OCI-LY7 (cell line): ENCODE results near the gene TMEM234. TPM values are rescaled to one million over a fixed set of nuclear protein-coding genes. Genes with fewer than 3 reads are reported as not detected.

Experiments
- BruUV-seq: library from RNA; stranded (reverse); fragments of 400-500 nt; replicated peaks from 2 replicates; lab custom pipeline; 2021; lab: Mats Ljungman, UMichigan
- CTCF ChIA-PET: fragments of 300-600 bp; sonication (Branson Sonifier 250); formaldehyde crosslinking; loops from one replicate; lab custom pipeline; 2022; ENCODE audit warnings: antibody characterized with exemption; ENCODE audit not compliant: unreplicated experiment; lab: Charles Lee
- POLR2A ChIA-PET: fragments of 300-600 bp; sonication (Branson Sonifier 250); formaldehyde crosslinking; loops from one replicate; lab custom pipeline; 2022; ENCODE audit warnings: antibody characterized with exemption; lab: Charles Lee
- DNase-seq: peaks from one replicate; pipeline ENCODE4 v3.0.0-alpha.2; 2015; ENCODE audit warnings: low spot score
- H2AFZ ChIP-seq: fragments of 200-600 bp; sonication (generic), shearing (Covaris generic); 2 replicates; pipeline ENCODE4 v1.6.1; 2014; ENCODE audit warnings: mild to moderate bottlenecking, antibody characterized with exemption, low read length, moderate library complexity
- H3K27ac ChIP-seq: fragments of 200-600 bp; sonication (generic); 2 replicates; pipeline ENCODE4 v1.5.1; 2014; ENCODE audit warnings: mixed run types, low read depth, mild to moderate bottlenecking, moderate library complexity, low read length, inconsistent platforms; ENCODE audit not compliant: poor library complexity, severe bottlenecking
- H3K36me3 ChIP-seq: fragments of 200-600 bp; sonication (generic); 2 replicates; pipeline ENCODE4 v1.6.1; 2014; ENCODE audit warnings: mild to moderate bottlenecking, antibody characterized with exemption, low read length, moderate library complexity, mixed read lengths; ENCODE audit not compliant: insufficient read depth
- H3K4me1 ChIP-seq: fragments of 200-600 bp; sonication (generic); 2 replicates; pipeline ENCODE4 v1.5.1; 2014; ENCODE audit warnings: mild to moderate bottlenecking, low read length; ENCODE audit not compliant: insufficient read depth, poor library complexity, severe bottlenecking
- H3K4me2 ChIP-seq: fragments of 200-600 bp; sonication (generic); 2 replicates; pipeline ENCODE4 v1.6.1; 2014; ENCODE audit warnings: mild to moderate bottlenecking, low read length
- H3K4me3 ChIP-seq: fragments of 200-600 bp; sonication (generic); 2 replicates; pipeline ENCODE4 v1.5.1; 2014; ENCODE audit warnings: mild to moderate bottlenecking, low read depth, low read length; ENCODE audit not compliant: poor library complexity, severe bottlenecking
- H3K79me2 ChIP-seq: fragments of 200-600 bp; sonication (generic); 2 replicates; pipeline ENCODE4 v1.6.1; 2016; ENCODE audit warnings: low read depth, mild to moderate bottlenecking, low read length, moderate library complexity, mixed read lengths; ENCODE audit not compliant: insufficient read depth
- H3K9me2 ChIP-seq: fragments of 200-600 bp; sonication (generic); 2 replicates; pipeline ENCODE4 v1.6.1; 2016; ENCODE audit warnings: mild to moderate bottlenecking, low read length, mixed read lengths; ENCODE audit not compliant: insufficient read depth
- H3K9me3 ChIP-seq: fragments of 200-600 bp; sonication (generic); 2 replicates; pipeline ENCODE4 v1.6.1; 2014; ENCODE audit warnings: mild to moderate bottlenecking, mixed run types, low read length, mixed read lengths
- H4K20me1 ChIP-seq: fragments of 200-600 bp; sonication (generic); 2 replicates; pipeline ENCODE4 v1.6.1; 2014; ENCODE audit warnings: mild to moderate bottlenecking, antibody characterized with exemption, low read length, moderate library complexity, mixed read lengths; ENCODE audit not compliant: insufficient read depth
- EZH2phosphoT487 ChIP-seq: fragments of 200-600 bp; sonication (generic); IDR thresholded peaks from 2 replicates; pipeline ENCODE4 v1.6.1; 2018; ENCODE audit warnings: low read depth, borderline replicate concordance, mild to moderate bottlenecking, mixed run types, antibody characterized with exemption, low read length, moderate library complexity, mixed read lengths
- intact Hi-C: fragments of 100-400 bp; cut with micrococcal nuclease; formaldehyde crosslinking; loops from one replicate; pipeline ENCODE4 v1.10.0; 2022; ENCODE audit not compliant: unreplicated experiment
- small RNA-seq: library from RNA; depleted of rRNA; stranded (forward); fragments of <200 nt; gene quantifications from one replicate; pipeline ENCODE3, GENCODE V24; 2014
- total RNA-seq, 2 experiments: library from RNA; depleted of rRNA in 1 of 2; stranded (reverse); fragments of >200 nt in 1 of 2; shearing (Covaris generic) in 1 of 2; gene quantifications; 2 replicates each; pipeline ENCODE4 v1.2.3, GENCODE V29; 2014 to 2022
- TF ChIP-seq, protein P1 (sequence below): fragments of 200-600 bp; sonication (generic); conservative IDR thresholded peaks from 2 replicates; pipeline ENCODE4 v1.5.1; 2014; ENCODE audit warnings: mild to moderate bottlenecking, antibody characterized with exemption, low read length, moderate library complexity, mixed read lengths

Gene TMEM234
- total RNA-seq, 2 experiments from 2014 or later, result 17.1 to 17.5 TPM

DNA sequence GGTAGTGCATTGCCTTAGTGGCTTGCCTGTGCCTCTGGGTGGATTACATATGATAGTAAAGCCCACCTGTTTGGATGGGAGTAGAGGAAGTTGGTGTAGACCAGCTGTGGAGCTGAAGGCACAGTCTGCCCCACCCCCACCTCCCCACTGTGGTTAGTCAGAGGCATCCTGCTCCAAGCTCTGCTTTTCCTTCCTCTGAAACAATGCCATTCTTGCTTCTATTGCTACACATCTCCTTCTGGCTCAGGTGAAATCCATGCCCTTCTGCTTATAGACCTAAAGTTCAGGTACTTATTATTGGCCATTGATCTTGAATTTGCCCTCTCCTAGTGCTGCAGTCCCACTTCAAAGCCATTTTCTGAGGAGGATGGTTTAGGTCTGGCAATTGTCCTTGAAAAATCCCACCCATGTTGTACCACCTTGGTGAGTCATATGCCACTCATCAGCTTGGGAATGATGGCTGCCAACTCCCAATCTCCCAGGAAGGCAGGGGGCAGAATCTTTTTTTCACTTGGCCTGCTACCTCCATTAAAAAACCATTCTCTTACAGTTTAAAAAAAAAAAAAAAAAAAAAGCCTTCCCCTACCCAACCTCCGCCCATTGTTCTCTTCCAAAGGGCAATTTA, 49.4 kb downstream of the TMEM234 start:
- DNase-seq, result peak; percentile 43
- peaks cover 73% of the 10 kb centered on the region for H3K36me3 ChIP-seq
- BruUV-seq, result no TSS peak
- H3K4me3 ChIP-seq, result no peak overlapping the region
- H3K4me1 ChIP-seq, result peaks cover 9% of the 10 kb centered on the region
- ChIA-PET POLR2A (interaction anchor here (0.6 to 1.0 kb wide), 2 partner anchors 13 to 674 kb away, joined by 3 to 4 read pairs; no protein-coding TSS in a partner anchor), CTCF (no interaction called here)
- no peak overlapping the region for H3K4me2 ChIP-seq
- H3K9me2 ChIP-seq, result no peaks in the 10 kb centered on the region
- no peaks in the 10 kb centered on the region for H3K9me3 ChIP-seq
- no peaks in the 10 kb centered on the region for H4K20me1 ChIP-seq
- H2AFZ ChIP-seq, result no peak overlapping the region
- H3K79me2 ChIP-seq, result no peaks in the 10 kb centered on the region
- intact Hi-C loops, result no loop called here
- no peak overlapping the region for H3K27ac ChIP-seq
- TF ChIP-seq, protein P1, sequence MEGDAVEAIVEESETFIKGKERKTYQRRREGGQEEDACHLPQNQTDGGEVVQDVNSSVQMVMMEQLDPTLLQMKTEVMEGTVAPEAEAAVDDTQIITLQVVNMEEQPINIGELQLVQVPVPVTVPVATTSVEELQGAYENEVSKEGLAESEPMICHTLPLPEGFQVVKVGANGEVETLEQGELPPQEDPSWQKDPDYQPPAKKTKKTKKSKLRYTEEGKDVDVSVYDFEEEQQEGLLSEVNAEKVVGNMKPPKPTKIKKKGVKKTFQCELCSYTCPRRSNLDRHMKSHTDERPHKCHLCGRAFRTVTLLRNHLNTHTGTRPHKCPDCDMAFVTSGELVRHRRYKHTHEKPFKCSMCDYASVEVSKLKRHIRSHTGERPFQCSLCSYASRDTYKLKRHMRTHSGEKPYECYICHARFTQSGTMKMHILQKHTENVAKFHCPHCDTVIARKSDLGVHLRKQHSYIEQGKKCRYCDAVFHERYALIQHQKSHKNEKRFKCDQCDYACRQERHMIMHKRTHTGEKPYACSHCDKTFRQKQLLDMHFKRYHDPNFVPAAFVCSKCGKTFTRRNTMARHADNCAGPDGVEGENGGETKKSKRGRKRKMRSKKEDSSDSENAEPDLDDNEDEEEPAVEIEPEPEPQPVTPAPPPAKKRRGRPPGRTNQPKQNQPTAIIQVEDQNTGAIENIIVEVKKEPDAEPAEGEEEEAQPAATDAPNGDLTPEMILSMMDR, result no peak
- TF ChIP-seq EZH2phosphoT487, result no peak

DNA sequence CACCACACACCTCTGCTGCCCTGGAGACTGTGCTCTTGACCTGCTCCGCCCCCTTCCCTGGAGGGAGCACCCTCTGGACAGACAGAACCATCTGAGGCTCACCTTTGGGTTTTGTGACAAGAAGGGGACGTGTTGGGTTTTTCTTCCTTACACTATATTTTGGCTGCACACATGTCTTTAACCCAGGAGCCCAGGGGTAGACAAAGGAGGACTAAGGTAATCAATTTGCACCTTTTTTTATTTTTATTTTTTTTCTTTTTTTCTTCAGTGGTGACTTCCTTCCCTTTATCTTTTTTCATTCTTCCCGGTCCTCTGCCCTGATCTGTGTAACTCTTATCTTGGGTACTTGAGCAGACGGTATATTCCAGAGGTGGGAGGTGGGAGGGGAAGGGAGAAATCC, 51.2 kb downstream of the TMEM234 start:
- CTCF ChIA-PET, result no interaction called here
- H4K20me1 ChIP-seq, result no peaks in the 10 kb centered on the region
- POLR2A ChIA-PET, result interaction anchor here (0.9 kb wide), 1 partner anchor 17 kb away, joined by 3 read pairs; no protein-coding TSS in a partner anchor
- TF ChIP-seq EZH2phosphoT487, result no peak
- TF ChIP-seq, protein P1, result no peak
- peaks cover 9% of the 10 kb centered on the region for H3K4me1 ChIP-seq
- no peak overlapping the region for H3K4me2 ChIP-seq
- peaks cover 86% of the 10 kb centered on the region for H3K36me3 ChIP-seq
- no peaks in the 10 kb centered on the region for H3K9me2 ChIP-seq
- no peak overlapping the region for H3K27ac ChIP-seq
- H3K4me3 ChIP-seq, result no peak overlapping the region
- no peak overlapping the region for H2AFZ ChIP-seq
- BruUV-seq, result no TSS peak
- no peaks in the 10 kb centered on the region for H3K9me3 ChIP-seq
- intact Hi-C loops, result no loop called here
- no peaks in the 10 kb centered on the region for H3K79me2 ChIP-seq
- DNase-seq, result no peak

Small RNA genes lying within 50 kb of the gene (small RNA-seq; reads per million reads assigned to genes)
- gene RF00017, result not detected

Other genes starting within 250 kb of the TMEM234 start
- 87.7 and 94.7 TPM in 2 replicates for gene KHDRBS1, start 208.5 kb downstream of the TMEM234 start, total RNA-seq (2014; rRNA removed; shearing (Covaris generic))
- 200 and 220 TPM in 2 replicates for gene KHDRBS1, start 208.5 kb downstream of the TMEM234 start, total RNA-seq (2022)
- gene TMEM39B, start 149.4 kb downstream of the TMEM234 start, total RNA-seq (2014; rRNA removed; shearing (Covaris generic)), result 10.0 and 11.3 TPM in 2 replicates
- 35.9 and 38.8 TPM in 2 replicates for gene TMEM39B, start 149.4 kb downstream of the TMEM234 start, total RNA-seq (2022)
- 16.6 and 19.5 TPM in 2 replicates for gene KPNA6, start 114.3 kb downstream of the TMEM234 start, total RNA-seq (2014; rRNA removed; shearing (Covaris generic))
- gene KPNA6, start 114.3 kb downstream of the TMEM234 start, total RNA-seq (2022), result 36.3 and 40.7 TPM in 2 replicates
- 42.0 and 47.5 TPM in 2 replicates for gene TXLNA, start 42.7 kb downstream of the TMEM234 start, total RNA-seq (2014; rRNA removed; shearing (Covaris generic))
- gene TXLNA, start 42.7 kb downstream of the TMEM234 start, total RNA-seq (2022), result 46.4 and 47.3 TPM in 2 replicates
- gene CCDC28B, start 21.8 kb downstream of the TMEM234 start, total RNA-seq (2014; rRNA removed; shearing (Covaris generic)), result 28.3 and 32.8 TPM in 2 replicates
- 53.4 and 54.4 TPM in 2 replicates for gene CCDC28B, start 21.8 kb downstream of the TMEM234 start, total RNA-seq (2022)
- 12.1 and 14.5 TPM in 2 replicates for gene IQCC, start 16.7 kb downstream of the TMEM234 start, total RNA-seq (2014; rRNA removed; shearing (Covaris generic))
- 8.0 and 8.4 TPM in 2 replicates for gene IQCC, start 16.7 kb downstream of the TMEM234 start, total RNA-seq (2022)
- 0.06 and 0.15 TPM in 2 replicates for gene DCDC2B, start 13.3 kb downstream of the TMEM234 start, total RNA-seq (2014; rRNA removed; shearing (Covaris generic))
- 0.26 and 0.29 TPM in 2 replicates for gene DCDC2B, start 13.3 kb downstream of the TMEM234 start, total RNA-seq (2022)
- 144 and 182 TPM in 2 replicates for gene EIF3I, start 54 bp upstream of the TMEM234 start, total RNA-seq (2014; rRNA removed; shearing (Covaris generic))
- 193 and 207 TPM in 2 replicates for gene EIF3I, start 54 bp upstream of the TMEM234 start, total RNA-seq (2022)
- 1.1 and 1.6 TPM in 2 replicates for gene FAM167B, start 24.9 kb upstream of the TMEM234 start, total RNA-seq (2014; rRNA removed; shearing (Covaris generic))
- 1.8 and 3.1 TPM in 2 replicates for gene FAM167B, start 24.9 kb upstream of the TMEM234 start, total RNA-seq (2022)
- gene LCK, start 28.9 kb upstream of the TMEM234 start, total RNA-seq (2014; rRNA removed; shearing (Covaris generic)), result 217 and 218 TPM in 2 replicates
- 135 and 146 TPM in 2 replicates for gene LCK, start 28.9 kb upstream of the TMEM234 start, total RNA-seq (2022)
- gene HDAC1, start 69.7 kb upstream of the TMEM234 start, total RNA-seq (2014; rRNA removed; shearing (Covaris generic)), result 259 and 270 TPM in 2 replicates
- gene HDAC1, start 69.7 kb upstream of the TMEM234 start, total RNA-seq (2022), result 254 and 263 TPM in 2 replicates
- 120 and 130 TPM in 2 replicates for gene MARCKSL1, start 113.9 kb upstream of the TMEM234 start, total RNA-seq (2014; rRNA removed; shearing (Covaris generic))
- gene MARCKSL1, start 113.9 kb upstream of the TMEM234 start, total RNA-seq (2022), result 246 and 288 TPM in 2 replicates
- 3.2 and 5.2 TPM in 2 replicates for gene FAM229A, start 140.1 kb upstream of the TMEM234 start, total RNA-seq (2014; rRNA removed; shearing (Covaris generic))
- gene FAM229A, start 140.1 kb upstream of the TMEM234 start, total RNA-seq (2022), result 13.5 and 16.5 TPM in 2 replicates
- 1.1 and 2.0 TPM in 2 replicates for gene TSSK3, start 140.2 kb upstream of the TMEM234 start, total RNA-seq (2014; rRNA removed; shearing (Covaris generic))
- gene TSSK3, start 140.2 kb upstream of the TMEM234 start, total RNA-seq (2022), result 7.8 and 10.1 TPM in 2 replicates
- gene BSDC1, start 172.1 kb upstream of the TMEM234 start, total RNA-seq (2014; rRNA removed; shearing (Covaris generic)), result 21.8 and 29.6 TPM in 2 replicates
- gene BSDC1, start 172.1 kb upstream of the TMEM234 start, total RNA-seq (2022), result 41.8 and 42.5 TPM in 2 replicates
- 0.03 TPM in 1 of 2 replicates, not detected in the other for gene ZBTB8B, start 242.7 kb upstream of the TMEM234 start, total RNA-seq (2014; rRNA removed; shearing (Covaris generic))
- not detected in 2 replicates for gene ZBTB8B, start 242.7 kb upstream of the TMEM234 start, total RNA-seq (2022)